SK-MEL-5 (cell line): ENCODE results near the gene ZWILCH. TPM values are rescaled to one million over a fixed set of nuclear protein-coding genes. Genes with fewer than 3 reads are reported as not detected.
"Not testable (repeated sequence)": the region's sequence is repeated elsewhere in the genome, so short reads cannot be mapped to it uniquely, and the experiment has no call there.

Experiments
- DNase-seq: peaks from one replicate; pipeline ENCODE4 v3.0.0-alpha.2; 2016; ENCODE audit warnings: low read depth, low spot score
- in situ Hi-C: cut with HindIII; loops from 2 replicates; pipeline ENCODE4 v1.10.0; 2016; ENCODE audit warnings: low sequenced_read_pairs, high pct_unique_total_duplicates, low pct_unique_long_range_greater_than_20kb
- total RNA-seq: library from RNA; depleted of rRNA; stranded (reverse); fragments of >200 nt; shearing (Covaris generic); gene quantifications from 2 replicates; pipeline ENCODE4 v1.2.3, GENCODE V29; 2014

The ZWILCH gene
- total RNA-seq, 1 experiment from 2014 or later, result 18.7 TPM

DNA sequence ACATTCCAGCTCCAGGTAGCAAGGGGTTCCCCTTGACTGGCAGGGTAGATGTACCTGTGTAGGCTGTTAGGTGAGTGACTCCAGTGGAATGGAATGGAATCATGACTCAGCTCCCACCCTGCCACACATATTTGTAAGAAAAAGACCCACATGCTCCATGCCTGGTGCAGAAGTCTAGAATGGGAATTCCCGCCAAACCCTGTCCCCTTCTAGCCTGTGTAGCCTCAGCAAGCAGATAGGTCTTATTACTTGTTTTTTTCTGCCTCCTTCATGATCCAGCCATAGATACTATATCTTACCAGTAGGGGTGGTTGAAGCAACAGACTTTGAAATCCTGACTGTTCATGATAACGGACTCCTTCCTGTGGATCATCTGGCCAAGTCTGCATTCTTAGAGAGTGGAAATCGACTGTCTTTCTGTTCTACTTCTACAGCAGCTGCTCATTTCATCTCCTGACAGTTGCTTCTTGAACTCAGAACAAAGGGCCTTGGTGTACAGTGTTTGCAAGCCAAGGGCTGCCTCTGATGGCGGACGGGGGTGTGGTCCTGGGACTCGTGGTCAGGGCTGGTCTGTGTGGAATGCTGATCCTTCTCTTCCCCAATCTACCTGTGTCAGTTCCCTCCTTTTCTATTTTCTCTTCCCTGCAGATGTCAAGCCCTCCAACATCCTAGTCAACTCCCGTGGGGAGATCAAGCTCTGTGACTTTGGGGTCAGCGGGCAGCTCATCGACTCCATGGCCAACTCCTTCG is 23.8 kb upstream of the ZWILCH start:
- no peak for DNase-seq
- in situ Hi-C loops, result loop anchor here (25.0 kb wide), 1 partner anchor 169 kb away; no protein-coding TSS in a partner anchor

DNA sequence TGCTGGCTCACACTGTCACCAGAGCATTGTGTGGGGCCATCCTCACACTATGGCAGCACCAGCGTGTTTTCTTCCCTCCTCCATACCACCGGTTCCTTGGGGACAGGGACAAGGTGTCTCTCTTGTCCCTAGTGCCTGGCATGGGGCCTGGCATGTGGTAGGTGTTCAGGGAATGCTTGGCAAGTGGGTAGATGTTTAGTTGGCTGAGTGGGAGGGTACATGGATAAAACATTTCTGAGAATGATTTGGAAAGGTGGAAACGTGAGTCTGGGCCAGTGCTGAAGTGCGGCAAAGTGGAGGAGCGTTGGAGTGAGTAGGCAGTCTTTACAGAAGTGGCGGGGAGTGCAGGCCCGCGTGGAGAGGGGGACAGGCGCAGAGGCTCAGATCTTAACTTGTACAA is 22.6 kb upstream of the ZWILCH start:
- DNase-seq, result no peak
- in situ Hi-C loops, result loop anchor here (25.0 kb wide), 1 partner anchor 170 kb away; no protein-coding TSS in a partner anchor

DNA sequence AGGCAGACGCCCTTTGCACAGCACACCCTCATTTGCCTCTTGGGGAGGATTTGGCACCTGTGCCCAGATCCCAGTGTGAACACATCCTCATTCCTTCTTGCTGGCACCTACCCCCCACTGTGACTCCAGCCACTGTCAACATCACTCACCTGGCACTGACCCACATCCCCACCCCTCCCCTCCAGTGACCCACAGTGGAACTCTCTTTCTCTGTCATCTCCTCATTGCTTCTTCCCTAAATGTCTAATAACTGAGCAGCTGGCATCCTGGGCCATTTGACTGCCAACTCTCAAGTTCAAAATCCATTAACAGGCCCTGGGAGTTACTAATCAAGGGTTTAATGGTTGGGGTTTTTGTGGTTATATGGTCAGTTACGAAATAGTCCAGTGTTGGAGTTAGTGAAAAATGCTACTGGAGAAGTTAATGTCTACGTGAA is 22.0 kb upstream of the ZWILCH start:
- in situ Hi-C loops, result loop anchor here (25.0 kb wide), 1 partner anchor 171 kb away; no protein-coding TSS in a partner anchor
- no peak for DNase-seq

DNA sequence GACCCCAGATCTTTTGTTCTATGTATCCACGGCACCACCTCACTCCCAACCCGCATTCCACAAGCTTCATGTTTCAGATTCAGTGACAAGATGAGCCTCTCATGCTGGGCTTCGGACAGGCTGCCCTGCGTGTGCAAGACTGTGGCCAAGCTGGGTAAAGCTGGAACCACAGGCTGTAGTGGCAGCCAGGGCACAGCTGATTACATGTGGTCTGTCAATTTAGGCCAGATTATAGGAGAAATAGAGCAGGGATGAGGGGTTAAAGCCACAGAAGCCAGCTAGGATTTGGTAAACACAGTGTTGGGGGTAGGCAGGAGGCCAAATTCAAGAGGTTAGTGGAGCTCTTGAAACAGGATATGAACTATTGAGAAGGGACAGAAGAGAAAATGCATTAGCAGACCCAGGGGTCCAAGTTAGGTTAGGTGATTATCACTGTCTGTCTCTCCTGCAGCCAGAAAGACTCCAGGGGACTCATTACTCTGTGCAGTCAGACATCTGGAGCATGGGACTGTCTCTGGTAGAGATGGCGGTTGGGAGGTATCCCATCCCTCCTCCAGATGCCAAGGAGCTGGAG is 20.5 kb upstream of the ZWILCH start:
- in situ Hi-C loops, result loop anchor here (25.0 kb wide), 1 partner anchor 172 kb away; no protein-coding TSS in a partner anchor

DNA sequence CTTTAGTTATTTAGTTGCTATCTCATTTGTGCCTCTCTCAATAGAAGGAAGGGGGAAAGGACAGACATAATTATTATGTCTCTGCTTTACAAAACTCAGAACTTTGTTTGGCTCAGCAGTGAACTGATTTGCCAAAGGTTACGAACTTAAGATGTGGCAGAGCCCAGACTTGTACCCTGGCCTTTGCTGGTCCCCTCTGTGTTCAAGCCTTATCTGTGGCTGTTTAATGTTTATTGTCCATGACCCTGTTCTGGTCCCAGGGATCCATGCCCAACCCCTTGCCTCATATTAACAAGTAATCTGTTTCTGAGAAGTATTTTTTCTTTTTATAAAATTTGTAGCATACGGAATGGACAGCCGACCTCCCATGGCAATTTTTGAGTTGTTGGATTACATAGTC is 18.2 kb upstream of the ZWILCH start:
- in situ Hi-C loops, result loop anchor here (25.0 kb wide), 1 partner anchor 175 kb away; no protein-coding TSS in a partner anchor
- DNase-seq, result no peak

More for the DNA sequence above, 20.5 kb upstream of the ZWILCH start:
- DNase-seq, result no peak

DNA sequence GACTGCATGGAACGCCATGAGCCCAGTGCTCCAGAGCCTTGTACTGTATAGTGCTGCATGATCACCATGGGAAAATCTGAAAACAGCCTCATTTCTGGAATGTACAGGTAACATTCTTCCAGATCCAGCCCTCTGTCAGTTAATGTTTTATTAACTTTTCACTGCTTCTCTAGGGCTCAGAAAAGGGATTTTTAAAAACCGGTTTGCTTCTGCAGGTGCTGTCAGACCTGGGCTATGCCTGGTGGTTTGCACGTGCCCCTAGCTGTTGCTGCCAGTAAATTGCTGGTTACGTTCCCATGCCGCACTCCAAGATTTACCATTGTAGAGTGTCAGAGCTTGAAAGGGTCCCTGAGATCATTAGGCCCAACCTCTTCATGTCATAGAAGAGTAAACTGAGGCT is 16.6 kb upstream of the ZWILCH start:
- no peak for DNase-seq
- in situ Hi-C loops, result loop anchor here (25.0 kb wide), 1 partner anchor 176 kb away; no protein-coding TSS in a partner anchor

DNA sequence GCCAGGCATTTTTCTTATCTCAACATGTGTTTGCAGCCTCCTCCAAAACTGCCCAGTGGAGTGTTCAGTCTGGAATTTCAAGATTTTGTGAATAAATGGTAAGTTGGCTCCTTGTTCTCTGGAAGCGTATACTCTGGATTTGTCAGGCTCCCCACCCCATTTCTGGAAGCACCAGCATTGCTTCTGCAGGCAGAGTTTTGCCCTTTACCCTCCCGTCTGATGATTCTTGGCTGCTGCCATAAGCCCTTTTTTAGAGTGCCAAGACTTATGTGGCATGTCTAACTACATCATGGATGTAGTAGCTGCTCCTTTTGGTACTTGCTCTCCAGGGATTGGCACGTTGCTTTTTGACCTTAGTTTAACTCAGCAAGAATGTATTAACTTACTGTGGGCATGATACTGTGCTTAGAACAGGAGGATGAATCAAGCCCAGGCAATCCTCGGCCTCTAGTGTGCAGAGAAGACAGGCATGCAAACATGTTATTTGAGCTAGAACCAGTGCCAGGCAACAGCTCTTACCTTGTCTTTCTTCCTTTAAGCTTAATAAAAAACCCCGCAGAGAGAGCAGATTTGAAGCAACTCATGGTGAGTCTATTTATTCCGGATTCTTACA is 15.8 kb upstream of the ZWILCH start:
- in situ Hi-C loops, result loop anchor here (25.0 kb wide), 1 partner anchor 177 kb away; no protein-coding TSS in a partner anchor
- DNase-seq, result no peak

DNA sequence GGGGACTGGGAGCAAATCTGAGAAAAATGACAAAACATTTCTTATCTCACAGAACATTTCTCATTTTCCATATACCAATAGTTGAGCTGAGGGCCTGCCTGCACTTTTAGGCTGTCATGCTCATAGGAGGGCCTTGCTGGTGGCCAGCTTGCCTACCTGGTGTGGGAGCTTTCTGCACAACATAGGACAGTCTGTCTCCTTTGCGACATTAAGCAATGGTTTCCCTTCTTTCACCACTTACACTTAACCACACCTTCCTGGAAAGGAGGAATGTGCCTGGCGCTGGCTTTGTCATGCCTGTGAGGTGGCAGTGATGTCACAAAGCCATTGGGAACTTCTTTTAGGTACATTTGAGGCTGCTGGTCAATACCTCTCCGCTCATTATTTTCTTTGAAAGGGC is 13.3 kb upstream of the ZWILCH start:
- in situ Hi-C loops, result loop anchor here (25.0 kb wide), 1 partner anchor 180 kb away; no protein-coding TSS in a partner anchor
- DNase-seq, result no peak

DNA sequence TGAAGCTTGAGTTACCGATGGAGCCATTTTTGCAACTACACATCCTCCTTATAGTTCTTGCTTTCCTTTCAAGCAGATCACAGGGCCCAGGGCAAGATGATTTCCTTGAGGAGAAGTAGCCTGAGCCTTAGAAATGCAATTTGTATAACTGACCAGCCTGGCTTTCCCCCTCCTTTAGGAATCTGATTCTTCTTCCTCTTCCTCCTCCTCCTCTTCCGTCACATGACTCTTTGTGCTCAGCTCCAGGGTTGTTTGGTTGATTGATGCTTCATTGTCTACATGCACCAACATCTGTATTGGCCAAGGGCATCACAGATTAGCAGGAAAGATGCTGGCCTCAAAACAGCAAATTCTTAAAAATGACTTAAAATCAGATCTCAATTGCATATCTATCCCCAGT is 10.9 kb upstream of the ZWILCH start:
- in situ Hi-C loops, result loop anchor here (25.0 kb wide), 1 partner anchor 182 kb away; no protein-coding TSS in a partner anchor
- no peak for DNase-seq

DNA sequence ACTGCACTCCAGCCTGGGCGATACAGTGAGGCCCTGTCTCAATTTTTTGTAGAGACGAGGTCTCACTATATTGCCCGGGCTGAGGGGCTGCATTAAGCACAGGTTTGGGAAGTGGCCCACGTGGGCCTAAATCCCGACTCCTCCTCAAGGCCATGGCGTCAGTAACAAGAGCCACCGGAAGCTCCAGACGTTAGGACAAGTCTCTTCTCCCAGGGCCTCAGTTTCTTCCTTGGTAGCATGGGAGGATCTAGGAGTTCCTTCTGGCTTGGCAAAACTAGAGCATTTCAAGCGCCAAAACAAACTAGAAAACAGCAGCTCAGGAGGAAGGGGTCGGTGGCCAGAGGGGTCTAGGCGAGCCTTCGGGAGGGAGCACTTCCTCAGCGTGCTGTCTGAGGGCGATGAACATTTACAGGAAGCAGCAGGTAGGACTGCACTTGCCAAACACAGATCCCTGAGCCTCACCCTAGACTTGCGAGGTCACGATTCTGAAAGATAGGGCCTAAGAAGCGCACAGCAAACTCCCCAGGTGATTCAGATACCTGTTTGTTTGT is 8.1 kb upstream of the ZWILCH start:
- peak; percentile 32 for DNase-seq

DNA sequence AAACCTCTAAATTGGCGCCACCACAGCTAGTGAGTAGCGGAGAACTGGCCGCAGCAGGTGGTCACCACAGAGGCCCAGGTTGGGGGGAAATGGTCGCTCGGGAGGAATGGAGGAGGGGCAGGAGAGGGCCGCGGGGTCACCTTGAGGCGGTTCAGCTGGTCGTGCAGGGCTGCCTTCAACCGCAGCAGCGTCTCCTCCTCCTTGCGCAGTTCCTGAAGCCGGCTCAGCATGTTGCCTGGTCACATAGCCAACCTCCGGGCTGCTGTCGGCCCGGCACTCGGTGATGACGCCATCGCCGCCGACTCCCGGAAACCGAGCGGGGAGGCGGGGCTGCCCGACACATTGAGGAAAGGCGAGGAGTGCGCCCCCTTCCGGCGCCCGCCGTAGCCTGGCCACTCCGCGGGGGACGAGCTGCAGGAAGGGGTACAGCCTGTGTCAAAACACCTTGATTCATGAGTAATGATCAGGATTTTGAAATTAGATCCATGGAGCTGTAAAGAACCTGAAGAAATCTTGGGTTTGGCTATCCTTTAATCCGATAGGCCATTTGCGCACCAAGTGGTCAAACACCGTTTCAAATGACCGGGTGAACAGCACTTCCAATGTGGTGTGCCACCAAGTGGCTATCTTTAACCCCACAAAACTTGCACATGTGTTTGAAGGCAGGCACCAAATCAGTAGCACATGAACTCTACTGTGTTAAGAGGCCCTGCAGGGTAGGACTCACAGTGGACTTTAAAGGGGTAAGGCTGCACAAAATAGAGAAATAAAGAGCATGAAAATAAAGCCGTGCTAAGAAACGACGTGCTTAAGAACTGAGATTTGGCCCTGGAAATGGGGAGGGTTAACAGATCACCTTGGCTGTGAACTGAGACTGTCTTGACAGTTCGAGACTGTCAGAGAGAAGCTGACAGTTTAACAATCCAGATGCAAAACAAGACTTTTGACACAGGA is 7.3 kb upstream of the ZWILCH start, which contains the start of gene SNAPC5:
TSS of gene SNAPC5 (minus strand) at position 261 of the 954 bp plus-strand sequence. CDS start at position 230, 31 bp downstream.
- in situ Hi-C loops, result loop anchor here (25.0 kb wide), 1 partner anchor 185 kb away; no protein-coding TSS in a partner anchor
- DNase-seq, result peak; percentile 93

More for the DNA sequence above, 8.1 kb upstream of the ZWILCH start:
- in situ Hi-C loops, result loop anchor here (25.0 kb wide), 1 partner anchor 185 kb away; no protein-coding TSS in a partner anchor

DNA sequence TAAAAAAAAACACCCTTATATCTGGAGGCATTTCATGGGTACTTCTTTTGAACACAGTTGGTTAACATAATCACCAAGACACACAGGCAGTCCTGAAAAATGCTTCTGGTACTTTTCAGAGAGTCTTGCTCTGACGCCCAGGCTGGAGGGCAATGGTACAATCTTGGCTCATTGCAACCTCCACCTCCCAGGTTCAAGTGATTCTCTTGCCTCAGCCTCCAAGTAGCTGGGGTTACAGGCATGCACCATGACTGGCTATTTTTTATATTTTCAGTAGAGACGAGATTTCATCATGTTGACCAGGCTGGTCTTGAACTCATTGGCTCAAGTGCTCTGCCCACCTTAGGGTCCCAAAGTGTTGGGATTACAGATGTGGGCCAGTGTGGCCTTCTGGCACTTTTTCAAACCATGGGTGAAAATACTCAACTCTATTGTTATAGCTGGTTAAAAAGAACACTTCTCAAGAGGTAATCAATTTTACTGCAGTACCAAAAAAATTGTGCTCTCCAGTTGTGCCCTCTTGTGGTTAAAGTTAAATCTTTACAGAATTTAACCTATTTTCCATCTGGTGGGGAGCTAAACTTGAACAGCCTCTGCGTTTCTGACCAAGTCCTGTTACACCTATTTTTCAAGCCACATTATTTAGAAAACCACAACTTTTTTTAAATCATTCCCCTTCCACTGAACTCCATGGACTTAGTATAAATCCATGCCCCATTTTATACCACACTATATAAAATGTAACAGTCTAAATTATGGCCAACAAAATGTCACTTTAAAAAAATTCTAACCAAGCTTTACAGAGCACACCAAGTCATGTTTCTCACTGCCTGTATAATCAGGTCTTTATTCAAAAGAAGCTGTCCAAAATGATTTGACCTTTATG is 6.4 kb upstream of the ZWILCH start:
- peak; percentile 49 for DNase-seq
- in situ Hi-C loops, result loop anchor here (25.0 kb wide), 1 partner anchor 186 kb away; no protein-coding TSS in a partner anchor

DNA sequence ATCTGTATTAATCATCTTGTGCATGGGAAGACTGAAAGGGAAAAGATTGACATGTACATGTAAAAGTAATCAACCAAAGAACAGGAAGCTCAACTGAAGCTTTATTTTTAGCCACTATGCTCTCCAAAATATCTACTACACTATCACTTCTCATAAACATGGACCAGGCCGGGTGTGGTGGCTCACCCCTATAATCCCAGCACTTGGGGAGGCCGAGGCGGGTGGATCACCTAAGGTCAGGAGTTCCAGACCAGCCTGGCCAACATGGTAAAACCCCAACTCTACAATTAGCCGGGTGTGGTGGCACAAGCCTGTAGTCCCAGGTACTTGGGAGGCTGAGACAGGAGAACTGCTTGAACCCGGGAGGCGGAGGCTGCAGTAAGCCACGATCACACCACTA is 4.8 kb upstream of the ZWILCH start:
- in situ Hi-C loops, DNase-seq: not testable (repeated sequence)

DNA sequence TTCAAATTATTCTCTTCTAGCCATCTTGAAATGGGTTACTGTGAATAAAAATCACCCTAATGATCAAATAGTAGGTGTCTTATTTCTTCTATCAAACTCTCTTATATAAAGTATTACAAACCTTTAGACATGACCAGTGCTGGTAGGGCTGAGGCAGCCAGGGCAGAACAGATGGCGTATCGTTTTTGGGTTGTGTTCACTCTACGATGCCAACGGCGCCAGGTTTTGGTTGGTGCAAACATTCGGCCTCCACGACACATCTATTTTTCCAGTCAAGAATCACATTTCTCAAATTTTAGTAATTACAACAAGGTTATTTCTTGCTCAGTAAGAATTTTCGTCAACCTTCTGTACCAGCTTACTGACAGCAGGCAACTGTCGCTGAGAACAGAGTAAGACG is 2.6 kb upstream of the ZWILCH start:
- DNase-seq, result no peak
- in situ Hi-C loops, result no loop called here

DNA sequence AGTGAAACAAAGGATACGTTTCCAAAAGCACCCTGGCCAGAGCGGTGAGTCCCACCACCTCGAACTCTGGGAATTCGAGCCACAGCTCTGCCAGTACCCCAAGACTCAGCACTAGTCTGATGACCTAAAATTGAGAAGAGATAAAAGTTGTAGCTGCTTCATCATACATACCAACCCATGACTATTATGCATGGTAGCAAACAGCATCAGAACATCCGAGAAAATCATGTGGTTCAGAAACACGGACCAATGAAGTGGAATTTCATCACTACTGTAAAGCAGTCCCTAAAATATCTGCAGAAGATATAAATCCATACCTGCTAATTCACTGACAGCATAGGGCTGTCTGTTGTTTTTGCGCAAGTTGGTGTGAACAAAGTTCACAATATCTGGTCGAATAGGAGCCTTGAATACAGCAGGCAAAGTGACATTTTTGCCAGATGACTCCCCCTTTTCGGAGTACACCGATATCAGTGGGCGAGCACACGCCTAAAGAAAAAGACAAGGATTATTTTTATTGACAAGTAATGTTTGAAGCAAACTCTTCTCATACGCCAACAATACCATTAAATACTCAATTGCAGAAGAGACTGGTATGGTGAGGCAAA is 2.0 kb upstream of the ZWILCH start:
- in situ Hi-C loops, DNase-seq: not testable (repeated sequence)
